Kidney epithelial cell (primary cell): ENCODE data around the gene COX19. TPM values are rescaled to one million over a fixed set of nuclear protein-coding genes. Genes with fewer than 3 reads are reported as not detected.

Experiments used
- DNase-seq: peaks from one replicate; pipeline ENCODE4 v3.0.0-alpha.2; 2010; ENCODE audit warnings: low read depth
- H3K27me3 ChIP-seq: 2 replicates; pipeline ENCODE4 v1.6.0; 2011; ENCODE audit warnings: low read length; ENCODE audit not compliant: control insufficient read depth, insufficient read depth
- H3K36me3 ChIP-seq: 2 replicates; pipeline ENCODE4 v1.5.1; 2011; ENCODE audit warnings: low read length; ENCODE audit not compliant: control insufficient read depth, insufficient read depth
- H3K4me3 ChIP-seq: 2 replicates; pipeline ENCODE4 v1.5.1; 2011; ENCODE audit warnings: low read depth, mild to moderate bottlenecking, control low read depth, low read length
- CTCF ChIP-seq: IDR thresholded peaks from 2 replicates; pipeline ENCODE4 v1.5.1; 2011; ENCODE audit warnings: mild to moderate bottlenecking, moderate library complexity, low read length, control low read depth, inconsistent platforms; ENCODE audit not compliant: insufficient read depth, poor library complexity, severe bottlenecking
- total RNA-seq: library from RNA; depleted of rRNA; stranded (reverse); fragments of >200 nt; gene quantifications from 2 replicates; pipeline ENCODE4 v1.2.3, GENCODE V29; 2015

COX19 gene
- total RNA-seq, 1 donor from 2014 or later = 15.5 TPM

GRCh38 chr7:968205-969105 lies 6.9 kb downstream of the COX19 start:
- TF ChIP-seq CTCF = no peak
- no peak overlapping the region for H3K4me3 ChIP-seq
- peaks cover 5% of the 10 kb centered on the region for H3K36me3 ChIP-seq
- H3K27me3 ChIP-seq = peaks cover 11% of the 10 kb centered on the region
- no peak for DNase-seq

- H3K36me3 ChIP-seq = peaks cover 5% of the 10 kb centered on the region
- H3K27me3 ChIP-seq = peaks cover 20% of the 10 kb centered on the region
- DNase-seq = no peak
Measured at GRCh38 chr7:967361-968082, 7.8 kb downstream of the COX19 start.

GRCh38 chr7:966291-967069 lies 8.9 kb downstream of the COX19 start:
- H3K4me3 ChIP-seq = no peak overlapping the region
- DNase-seq = no peak
- no peak for TF ChIP-seq CTCF
- H3K36me3 ChIP-seq = peaks cover 2% of the 10 kb centered on the region
- H3K27me3 ChIP-seq = peaks cover 31% of the 10 kb centered on the region

More at GRCh38 chr7:967361-968082, 7.8 kb downstream of the COX19 start:
- H3K4me3 ChIP-seq = no peak overlapping the region
- no peak for TF ChIP-seq CTCF

GRCh38 chr7:964401-965231 lies 10.7 kb downstream of the COX19 start:
- no peak overlapping the region for H3K4me3 ChIP-seq
- peaks cover 2% of the 10 kb centered on the region for H3K36me3 ChIP-seq
- DNase-seq = no peak
- H3K27me3 ChIP-seq = peaks cover 37% of the 10 kb centered on the region
- no peak for TF ChIP-seq CTCF
